T-cell (primary cell): ENCODE results near the gene PRELP. TPM values are rescaled to one million over a fixed set of nuclear protein-coding genes. Genes with fewer than 3 reads are reported as not detected.

Experiments
- ATAC-seq, 4 experiments: fragments of 200-7000 bp in 3 of 4; fragments of 150-1000 bp in 1 of 4; cut with Tn5 transposase; replicated peaks in 1 of 4; 1 replicate in 3 of 4; 2 replicates in 1 of 4; pipeline ENCODE4 v1.10.0; 2021; ENCODE audit warnings: moderate library complexity in 3 of 4, mild to moderate bottlenecking in 2 of 4, moderate number of reproducible peaks in 1 of 4
- CTCF ChIA-PET, 2 donors: fragments of 300-600 bp; sonication (Branson Sonifier 250); formaldehyde crosslinking; loops; one replicate each; lab custom pipeline; 2022; ENCODE audit warnings: antibody characterized with exemption in 2 of 2; lab: Charles Lee
- POLR2A ChIA-PET, 2 donors: fragments of 300-600 bp; sonication (Branson Sonifier 250); formaldehyde crosslinking; loops; one replicate each; lab custom pipeline; 2022; ENCODE audit warnings: antibody characterized with exemption in 2 of 2; lab: Charles Lee
- DNase-seq, 35 experiments: peaks; one replicate each; pipeline versions ENCODE4 v3.0.0 to v3.0.0-alpha.2; 2013 to 2023
- H3K27ac ChIP-seq: one replicate; pipeline ENCODE4 v1.5.1; 2013; ENCODE audit warnings: low read length
- H3K27me3 ChIP-seq, 2 experiments: replicated peaks in 1 of 2; 1 replicate in 1 of 2; 2 replicates in 1 of 2; pipeline versions ENCODE4 v1.6.1 to v1.7.0; 2013; ENCODE audit warnings: low read length in 1 of 2, mixed read lengths in 1 of 2; ENCODE audit not compliant: control insufficient read depth in 2 of 2, insufficient read depth in 2 of 2; ENCODE audit errors: extremely low read depth in 1 of 2
- H3K36me3 ChIP-seq, 2 donors: 1 replicate in 1 of 2; 2 replicates in 1 of 2; pipeline versions ENCODE4 v1.6.1 to v1.7.0; 2013; ENCODE audit warnings: low read length in 1 of 2; ENCODE audit not compliant: control insufficient read depth in 2 of 2, insufficient read depth in 1 of 2; ENCODE audit errors: extremely low read depth in 1 of 2
- H3K4me1 ChIP-seq, 2 experiments: 1 replicate in 1 of 2; 2 replicates in 1 of 2; pipeline versions ENCODE4 v1.6.1 to v1.7.0; 2013; ENCODE audit warnings: low read length in 2 of 2, mixed read lengths in 1 of 2; ENCODE audit not compliant: insufficient read depth in 2 of 2, control insufficient read depth in 1 of 2; ENCODE audit errors: extremely low read depth in 1 of 2
- H3K4me3 ChIP-seq, 2 donors: 1 replicate in 1 of 2; 2 replicates in 1 of 2; pipeline versions ENCODE4 v1.5.1 to v1.7.0; 2013; ENCODE audit warnings: mild to moderate bottlenecking in 2 of 2, low read length in 1 of 2, moderate library complexity in 1 of 2; ENCODE audit not compliant: control insufficient read depth in 1 of 2; ENCODE audit errors: extremely low read depth in 1 of 2
- H3K9me3 ChIP-seq: 2 replicates; pipeline ENCODE4 v1.7.0; 2013
- H3K27ac Mint-ChIP-seq, 2 donors: one replicate each; pipeline ENCODE4 v1.8.0; 2020 to 2021; ENCODE audit warnings: mild to moderate bottlenecking in 2 of 2, mixed read lengths in 2 of 2
- H3K27me3 Mint-ChIP-seq, 2 donors: one replicate each; pipeline ENCODE4 v1.8.0; 2021 to 2022; ENCODE audit warnings: mixed read lengths in 2 of 2
- H3K36me3 Mint-ChIP-seq: one replicate; pipeline ENCODE4 v1.8.0; 2021; ENCODE audit warnings: mixed read lengths
- H3K4me1 Mint-ChIP-seq, 3 donors: one replicate each; pipeline ENCODE4 v1.8.0; 2020 to 2022; ENCODE audit warnings: mixed read lengths in 3 of 3, mild to moderate bottlenecking in 1 of 3
- H3K4me3 Mint-ChIP-seq, 3 donors: one replicate each; pipeline ENCODE4 v1.8.0; 2020 to 2022; ENCODE audit warnings: mild to moderate bottlenecking in 3 of 3, mixed read lengths in 3 of 3, moderate library complexity in 3 of 3
- H3K9me3 Mint-ChIP-seq, 3 donors: one replicate each; pipeline ENCODE4 v1.8.0; 2020 to 2022; ENCODE audit warnings: mixed read lengths in 3 of 3
- WGBS: methylation state at CpG from one replicate; pipeline ENCODE4 v1.1.5; 2013; ENCODE audit warnings: missing lambda C conversion rate; ENCODE audit not compliant: insufficient coverage; 5-methylcytosine and 5-hydroxymethylcytosine counted together
- total RNA-seq, 35 experiments: library from RNA in 6 of 35; stranded (reverse) in 6 of 35; fragments of 120-200 nt in 1 of 35; gene quantifications; one replicate each; pipeline versions ENCODE4 v1.2.1 to v1.2.4 and lab custom pipeline; 2013 to 2026

The PRELP gene
- total RNA-seq, 5 donors from 2014 or later (not counting 1 experiment from before 2014, with no cell fraction given), result 0.13 to 0.18 (median 0.13) TPM; not detected in 2

DNA sequence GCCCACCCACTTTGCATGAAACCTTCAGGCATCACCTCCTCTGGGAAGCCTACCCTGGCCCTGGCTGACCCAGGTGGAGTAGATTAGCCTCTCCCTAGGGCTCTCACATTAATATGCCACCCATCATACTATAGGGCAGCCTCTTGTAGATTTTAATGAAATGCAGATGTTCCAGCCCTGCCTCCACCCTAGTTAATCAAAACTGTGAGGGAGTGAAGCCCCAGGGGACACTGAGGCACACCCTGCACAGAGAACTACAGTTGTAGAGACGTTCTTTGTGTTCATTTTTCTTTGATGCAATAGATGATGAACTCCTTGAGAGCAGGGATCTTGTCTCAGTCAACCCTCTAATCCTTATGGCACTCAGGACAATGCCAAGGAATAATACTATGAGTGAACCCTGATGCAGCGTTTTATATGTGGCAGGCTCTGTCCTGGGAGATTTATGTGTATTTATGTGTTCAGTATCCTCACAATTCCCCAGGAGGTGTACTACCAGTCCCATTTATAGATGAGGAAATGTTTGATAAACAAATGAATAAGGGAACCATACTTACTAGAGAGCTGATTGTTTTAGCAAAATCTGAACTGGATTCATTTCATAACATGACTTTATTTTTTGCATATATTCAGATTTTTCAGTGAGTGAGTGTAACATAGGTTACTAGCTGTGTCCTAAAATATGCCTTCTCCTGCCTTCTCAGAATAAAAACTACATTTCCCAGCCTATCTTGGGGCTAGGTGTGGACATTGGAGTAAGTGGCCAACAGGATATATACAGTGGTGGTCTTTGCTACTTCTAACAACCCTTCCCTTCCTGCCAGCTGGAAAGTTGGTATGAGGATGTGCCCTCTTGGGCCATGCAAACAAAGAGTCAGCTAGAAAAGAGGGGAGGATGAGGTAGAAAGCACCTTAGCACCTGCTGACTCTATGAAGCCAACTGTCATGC lies 23.5 kb upstream of the PRELP start:
- no peaks in the 10 kb centered on the region for H3K4me1 ChIP-seq
- H3K27ac Mint-ChIP-seq, result no peak overlapping the region
- H3K27me3 Mint-ChIP-seq, result peaks cover 29 to 38% of the 10 kb centered on the region in 2 donors
- DNase-seq, result no peak
- no peak overlapping the region for H3K4me3 ChIP-seq
- POLR2A ChIA-PET, result no interaction called here
- H3K9me3 ChIP-seq, result no peaks in the 10 kb centered on the region
- H3K36me3 ChIP-seq, result no peaks in the 10 kb centered on the region
- no peaks in the 10 kb centered on the region for H3K4me1 Mint-ChIP-seq
- no peaks in the 10 kb centered on the region for H3K9me3 Mint-ChIP-seq
- H3K4me3 Mint-ChIP-seq, result no peak overlapping the region
- no peak for ATAC-seq
- no peaks in the 10 kb centered on the region for H3K36me3 Mint-ChIP-seq
- peaks cover 0 to 38% of the 10 kb centered on the region in 2 experiments for H3K27me3 ChIP-seq
- 20% methylated on average over 1 of the region's 2 CpGs for WGBS
- CTCF ChIA-PET, result interaction anchor here in 1 of 2 donors (0.5 kb wide), 1 partner anchor 311 kb away, joined by 4 read pairs; no protein-coding TSS in a partner anchor
- H3K27ac ChIP-seq, result no peak overlapping the region

DNA sequence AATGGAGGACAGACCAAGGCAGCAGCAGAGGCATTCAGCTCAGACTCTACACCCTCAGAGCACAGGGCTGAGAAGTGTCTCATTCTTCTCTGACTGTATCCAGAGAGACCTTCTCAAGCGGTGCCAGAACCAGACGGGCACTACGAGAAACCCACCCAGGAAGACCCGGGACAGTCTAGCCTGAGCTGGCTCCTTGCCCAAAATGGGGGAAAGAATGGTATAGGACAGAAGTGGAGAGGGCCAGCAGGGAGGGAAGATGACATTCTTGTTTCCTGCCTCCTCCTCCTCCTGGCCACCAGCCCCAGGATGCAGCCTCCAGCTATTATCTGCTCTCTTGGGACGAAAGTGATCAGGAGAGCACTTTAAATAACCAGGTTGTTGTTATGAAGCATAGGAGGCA lies 22.6 kb upstream of the PRELP start:
- Mint-ChIP-seq H3K36me3 (no peaks in the 10 kb centered on the region), H3K27ac (no peak overlapping the region), H3K4me3 (no peak overlapping the region), H3K27me3 (peaks cover 34 to 38% of the 10 kb centered on the region in 2 donors), H3K4me1 (no peaks in the 10 kb centered on the region), H3K9me3 (no peaks in the 10 kb centered on the region)
- DNase-seq (no peak), ATAC-seq (no peak)
- H3K4me3 ChIP-seq, result no peak overlapping the region
- H3K27ac ChIP-seq, result no peak overlapping the region
- no peaks in the 10 kb centered on the region for H3K36me3 ChIP-seq
- ChIA-PET CTCF (interaction anchor here in 1 of 2 donors (0.5 kb wide), 1 partner anchor 310 kb away, joined by 4 read pairs; no protein-coding TSS in a partner anchor), POLR2A (no interaction called here)
- H3K4me1 ChIP-seq, result no peaks in the 10 kb centered on the region
- no CpG with 5 or more reads among the region's 5 CpGs for whole genome bisulfite sequencing
- no peaks in the 10 kb centered on the region for H3K9me3 ChIP-seq
- peaks cover 0 to 38% of the 10 kb centered on the region in 2 experiments for H3K27me3 ChIP-seq

DNA sequence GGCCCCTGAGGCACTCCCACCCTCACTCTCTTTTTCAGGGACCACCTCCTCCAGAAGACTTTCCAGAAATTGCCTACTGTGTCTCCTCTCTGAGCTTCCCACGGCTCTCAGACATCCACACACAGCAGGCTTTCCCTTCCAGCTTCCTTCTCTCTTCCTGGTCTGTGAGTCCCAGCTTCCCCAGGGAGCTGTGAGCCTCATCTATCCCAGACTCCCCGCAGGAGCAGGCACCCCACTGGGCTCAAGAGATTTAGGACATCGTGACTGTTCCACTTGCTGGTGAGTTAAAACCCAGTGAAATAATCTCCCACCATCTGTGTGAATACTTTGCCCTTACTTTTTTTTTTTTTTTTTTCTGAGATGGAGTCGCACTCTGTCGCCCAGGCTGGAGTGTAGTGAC lies 22.0 kb upstream of the PRELP start:
- Histone ChIP-seq H3K27me3 (peaks cover 0 to 34% of the 10 kb centered on the region in 2 experiments), H3K4me1 (no peaks in the 10 kb centered on the region), H3K4me3 (no peak overlapping the region), H3K27ac (no peak overlapping the region), H3K9me3 (no peaks in the 10 kb centered on the region), H3K36me3 (no peaks in the 10 kb centered on the region)
- CTCF ChIA-PET, result no interaction called here
- Mint-ChIP-seq H3K4me1 (no peaks in the 10 kb centered on the region), H3K27me3 (peaks cover 37 to 38% of the 10 kb centered on the region in 2 donors), H3K4me3 (no peak overlapping the region), H3K36me3 (no peaks in the 10 kb centered on the region), H3K9me3 (no peaks in the 10 kb centered on the region), H3K27ac (no peak overlapping the region)
- DNase-seq (no peak), ATAC-seq (no peak)
- 51% methylated on average over 2 of the region's 5 CpGs for WGBS
- POLR2A ChIA-PET, result no interaction called here

DNA sequence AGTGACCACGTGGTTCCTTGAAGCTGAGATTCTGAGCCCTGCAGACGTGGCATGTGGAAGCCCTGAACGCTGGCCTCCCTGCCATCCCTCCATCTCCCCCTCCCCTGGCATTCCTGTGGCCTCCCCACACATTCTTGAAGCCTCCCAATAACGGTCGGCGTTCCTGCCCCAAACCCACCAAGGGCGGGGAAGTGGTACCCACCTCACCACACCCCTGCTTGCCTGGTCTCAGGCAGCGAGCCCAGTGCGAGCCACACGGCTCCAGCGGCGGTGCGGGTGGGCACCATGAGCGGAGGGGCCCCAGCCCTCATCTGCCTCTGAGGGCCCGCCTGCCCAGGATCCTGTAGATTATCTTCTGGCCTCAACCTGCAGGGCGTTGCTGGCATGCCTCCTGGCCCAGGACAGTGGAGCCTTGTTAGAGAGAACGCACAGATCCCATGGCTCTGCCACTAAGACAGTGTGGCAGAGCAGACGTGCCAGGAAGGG lies 20.6 kb upstream of the PRELP start:
- Histone ChIP-seq H3K36me3 (no peaks in the 10 kb centered on the region), H3K9me3 (no peaks in the 10 kb centered on the region), H3K27me3 (peaks cover 0 to 32% of the 10 kb centered on the region in 2 experiments), H3K4me3 (no peak overlapping the region), H3K4me1 (no peaks in the 10 kb centered on the region), H3K27ac (no peak overlapping the region)
- Mint-ChIP-seq H3K4me3 (no peak overlapping the region), H3K9me3 (no peaks in the 10 kb centered on the region), H3K27ac (no peak overlapping the region), H3K36me3 (no peaks in the 10 kb centered on the region), H3K4me1 (no peaks in the 10 kb centered on the region), H3K27me3 (peaks cover 30 to 39% of the 10 kb centered on the region in 2 donors)
- ATAC-seq (no peak), DNase-seq (no peak)
- WGBS, result 83% methylated on average over 18 of the region's 18 CpGs
- POLR2A ChIA-PET, result no interaction called here
- CTCF ChIA-PET, result no interaction called here

DNA sequence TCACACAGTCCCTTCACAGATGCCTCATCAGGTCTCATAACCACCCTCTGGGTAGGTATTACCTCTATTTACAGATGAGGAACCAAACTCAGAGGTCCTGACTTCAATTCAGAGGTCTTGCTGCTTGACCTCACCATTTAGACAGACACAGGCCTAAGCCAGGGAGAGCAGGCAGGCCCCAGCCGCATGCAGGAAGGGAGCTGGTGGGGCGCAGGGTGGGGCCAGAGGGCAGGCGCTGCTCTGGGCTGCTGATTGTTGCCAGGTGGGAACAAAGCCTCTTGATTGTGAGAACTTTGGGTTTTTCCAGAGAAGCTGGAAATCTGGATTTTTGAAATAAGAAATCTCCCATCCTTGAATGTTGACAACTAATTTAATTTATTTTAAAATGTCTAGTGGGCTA lies 19.9 kb upstream of the PRELP start:
- peaks cover 32 to 42% of the 10 kb centered on the region in 2 donors for H3K27me3 Mint-ChIP-seq
- no peak overlapping the region for H3K27ac Mint-ChIP-seq
- H3K36me3 Mint-ChIP-seq, result no peaks in the 10 kb centered on the region
- 100% methylated on average over 2 of the region's 3 CpGs for WGBS
- CTCF ChIA-PET, result no interaction called here
- DNase-seq, result no peak
- no peak for ATAC-seq
- H3K4me3 ChIP-seq, result no peak overlapping the region
- H3K9me3 Mint-ChIP-seq, result no peaks in the 10 kb centered on the region
- H3K4me1 ChIP-seq, result no peaks in the 10 kb centered on the region
- no peak overlapping the region for H3K27ac ChIP-seq
- POLR2A ChIA-PET, result no interaction called here
- H3K4me1 Mint-ChIP-seq, result no peaks in the 10 kb centered on the region
- no peaks in the 10 kb centered on the region for H3K36me3 ChIP-seq
- H3K27me3 ChIP-seq, result peaks cover 0 to 33% of the 10 kb centered on the region in 2 experiments
- H3K4me3 Mint-ChIP-seq, result no peak overlapping the region
- H3K9me3 ChIP-seq, result no peaks in the 10 kb centered on the region

DNA sequence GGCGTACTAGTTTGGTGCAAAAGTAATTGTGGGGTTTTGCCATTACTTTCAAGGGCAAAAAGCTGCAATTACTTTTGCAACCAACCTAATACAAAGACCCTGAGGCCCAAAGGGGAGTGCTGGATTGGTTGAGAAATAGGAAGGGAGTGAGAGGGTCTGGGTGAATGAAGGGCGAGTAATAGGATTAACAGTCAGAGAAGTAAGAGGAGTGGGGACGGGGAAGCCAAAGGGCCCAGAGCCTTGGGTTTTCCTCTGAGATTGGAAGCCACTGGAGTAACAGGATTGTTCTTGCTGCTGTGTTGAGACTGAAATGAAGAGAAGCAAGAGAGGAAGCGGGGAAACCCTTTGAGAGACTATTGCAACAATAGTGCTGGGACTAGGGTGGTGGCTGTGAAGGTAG lies 19.0 kb upstream of the PRELP start:
- Mint-ChIP-seq H3K27me3 (peaks cover 26 to 41% of the 10 kb centered on the region in 2 donors), H3K9me3 (no peaks in the 10 kb centered on the region), H3K36me3 (no peaks in the 10 kb centered on the region), H3K4me3 (no peak overlapping the region), H3K4me1 (peaks cover 0 to 4% (median 0%) of the 10 kb centered on the region in 3 donors), H3K27ac (no peak overlapping the region)
- no peak overlapping the region for H3K27ac ChIP-seq
- POLR2A ChIA-PET, result no interaction called here
- H3K4me3 ChIP-seq, result no peak overlapping the region
- H3K27me3 ChIP-seq, result peaks cover 0 to 30% of the 10 kb centered on the region in 2 experiments
- ATAC-seq, result no peak
- CTCF ChIA-PET, result no interaction called here
- no peaks in the 10 kb centered on the region for H3K9me3 ChIP-seq
- no peaks in the 10 kb centered on the region for H3K36me3 ChIP-seq
- H3K4me1 ChIP-seq, result no peaks in the 10 kb centered on the region
- WGBS, result 71% methylated on average over 3 of the region's 4 CpGs
- DNase-seq, result no peak
